Mononuclear cell (primary cell): ENCODE results near the gene RARS1. TPM values are rescaled to one million over a fixed set of nuclear protein-coding genes. Genes with fewer than 3 reads are reported as not detected.

Experiments used
- H3K27me3 ChIP-seq: 2 replicates; pipeline ENCODE4 v1.6.0; 2011; ENCODE audit warnings: low read length, control low read depth; ENCODE audit not compliant: insufficient read depth
- H3K4me1 ChIP-seq: 2 replicates; pipeline ENCODE4 v1.5.1; 2011; ENCODE audit warnings: mild to moderate bottlenecking, low read length, control low read depth; ENCODE audit not compliant: insufficient read depth
- H3K4me3 ChIP-seq: 2 replicates; pipeline ENCODE4 v1.5.1; 2011; ENCODE audit warnings: mild to moderate bottlenecking, low read length, moderate library complexity
- H3K9me3 ChIP-seq: 2 replicates; pipeline ENCODE4 v1.5.1; 2011; ENCODE audit warnings: low read depth, mild to moderate bottlenecking, control low read depth, low read length
- total RNA-seq: library from RNA; depleted of rRNA; stranded (reverse); fragments of >200 nt; gene quantifications from one replicate; pipeline ENCODE4 v1.2.3, GENCODE V29; 2012

RARS1 gene
- total RNA-seq, 1 donor, result 194 TPM

DNA sequence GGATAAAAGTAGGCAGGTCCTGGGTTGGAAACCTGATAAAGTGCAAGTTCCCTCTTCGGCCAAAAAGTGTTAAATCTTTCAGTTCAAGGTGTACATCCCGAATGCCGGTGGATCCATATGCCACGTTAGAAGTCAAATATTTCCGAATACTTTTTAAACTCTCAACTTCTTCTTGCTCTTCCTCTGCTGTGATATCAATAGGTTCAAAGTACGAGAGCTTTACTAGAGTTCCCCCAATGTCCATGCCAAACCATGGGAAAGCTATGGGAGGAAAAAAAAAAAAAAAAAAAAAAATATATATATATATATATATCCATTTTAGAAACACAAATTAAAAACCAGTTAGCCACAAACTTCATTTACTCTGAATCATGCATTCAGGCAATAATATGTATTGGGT is 82.5 kb downstream of the RARS1 start:
- Histone ChIP-seq H3K4me1 (no peaks in the 10 kb centered on the region), H3K4me3 (no peak overlapping the region), H3K27me3 (no peaks in the 10 kb centered on the region), H3K9me3 (no peaks in the 10 kb centered on the region)

Other genes with a start within 250 kb of the RARS1 start
- 0.10 TPM for gene WWC1, start 194.8 kb upstream of the RARS1 start, total RNA-seq
- not detected for gene FBLL1, start 42.8 kb downstream of the RARS1 start, total RNA-seq
- 53.1 TPM for gene PANK3, start 92.9 kb downstream of the RARS1 start, total RNA-seq